Fibroblast of gingiva (primary cell): Measurements from ENCODE around the gene C4BPB.
"Not testable (repeated sequence)": the region's sequence is repeated elsewhere in the genome, so short reads cannot be mapped to it uniquely, and the experiment has no call there.

Experiments used
- DNase-seq: peaks from one replicate; pipeline ENCODE4 v3.0.0-alpha.2; 2011; ENCODE audit warnings: low read depth

Gene C4BPB, protein sequence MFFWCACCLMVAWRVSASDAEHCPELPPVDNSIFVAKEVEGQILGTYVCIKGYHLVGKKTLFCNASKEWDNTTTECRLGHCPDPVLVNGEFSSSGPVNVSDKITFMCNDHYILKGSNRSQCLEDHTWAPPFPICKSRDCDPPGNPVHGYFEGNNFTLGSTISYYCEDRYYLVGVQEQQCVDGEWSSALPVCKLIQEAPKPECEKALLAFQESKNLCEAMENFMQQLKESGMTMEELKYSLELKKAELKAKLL

DNA sequence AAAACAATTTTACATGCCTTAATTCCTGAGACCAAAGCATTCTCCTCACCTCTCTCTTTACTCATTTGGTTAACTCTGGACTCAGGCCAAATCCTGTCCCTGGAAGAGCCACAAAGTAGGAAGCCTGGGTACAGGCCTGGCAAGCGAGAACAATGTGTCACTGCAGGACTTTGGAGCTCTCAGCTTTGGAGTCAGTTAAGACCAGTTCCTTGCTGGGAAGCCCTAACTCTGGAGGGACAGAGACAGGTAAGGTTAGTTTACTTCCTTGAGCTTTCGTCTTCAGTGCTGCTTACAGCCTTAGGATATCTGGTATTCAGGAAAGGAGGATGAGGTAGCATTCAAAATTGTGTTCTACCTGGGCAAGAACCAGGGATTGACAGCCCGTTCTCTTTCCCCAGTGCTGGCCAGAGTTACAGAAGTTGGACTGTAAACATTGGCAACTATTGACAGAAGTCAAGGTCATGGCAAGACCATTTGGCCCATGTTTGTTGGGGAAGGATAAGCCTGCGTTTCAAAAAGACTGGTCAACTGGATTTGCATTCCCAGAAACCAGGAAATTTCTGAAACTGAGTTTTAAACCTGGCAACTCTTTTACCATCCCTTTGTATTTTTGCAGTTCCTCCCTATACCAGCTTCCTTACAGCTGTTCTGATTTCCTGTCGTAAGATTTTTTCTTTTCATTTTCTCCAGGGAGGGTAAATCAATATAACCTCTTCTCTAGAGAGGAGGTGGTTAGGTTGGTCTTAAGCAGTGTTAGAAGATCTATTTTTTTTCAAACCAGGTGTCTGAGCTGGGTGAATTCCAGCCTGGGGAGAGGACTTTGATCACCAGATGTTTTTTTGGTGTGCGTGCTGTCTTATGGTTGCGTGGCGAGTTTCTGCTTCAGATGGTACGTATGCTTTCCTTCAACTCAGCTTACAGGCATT is at the start of gene C4BPB:
Gene C4BPB, plus strand, starts transcription at position 160 of the 926 bp plus-strand sequence. Its CDS starts 672 bp downstream, at position 832.
- DNase-seq: no peak

DNA sequence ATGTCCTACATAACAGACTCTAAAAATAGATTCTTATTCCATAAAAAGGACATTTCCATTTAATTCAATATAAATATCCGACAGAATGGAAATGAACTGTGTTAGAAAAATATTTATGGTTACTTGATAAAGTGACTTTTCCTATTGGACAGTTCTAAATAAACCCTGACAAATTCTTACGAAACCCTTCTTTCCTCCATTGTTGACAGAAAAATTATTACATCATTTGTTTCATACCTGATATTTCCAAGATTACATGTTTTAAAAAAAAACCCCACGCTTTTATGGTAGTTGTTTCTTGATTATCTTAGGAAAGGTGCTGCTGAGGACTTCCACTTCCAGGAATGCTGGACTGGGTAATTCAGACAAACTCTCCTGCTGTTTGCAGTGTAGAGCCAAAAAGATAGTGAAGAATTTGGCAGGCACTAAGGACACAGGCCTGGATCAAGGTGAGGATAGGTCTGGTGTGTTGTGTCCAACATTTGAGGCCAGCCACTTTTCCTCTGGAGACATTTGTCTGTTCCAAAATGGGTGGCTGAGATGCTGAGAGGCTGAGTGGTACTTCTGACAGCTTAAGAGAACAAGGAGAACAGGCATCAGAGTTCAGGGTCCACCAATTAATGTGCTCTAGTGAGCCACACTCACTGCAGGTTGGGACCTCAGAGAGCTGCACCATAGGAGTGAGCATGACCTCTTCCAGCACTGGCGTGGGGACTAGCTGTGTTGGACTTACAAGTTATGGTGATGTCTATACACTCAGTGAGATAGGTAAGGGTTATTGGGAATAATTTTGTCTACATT is 49.1 kb upstream of the C4BPB start:
- DNase-seq: no peak

DNA sequence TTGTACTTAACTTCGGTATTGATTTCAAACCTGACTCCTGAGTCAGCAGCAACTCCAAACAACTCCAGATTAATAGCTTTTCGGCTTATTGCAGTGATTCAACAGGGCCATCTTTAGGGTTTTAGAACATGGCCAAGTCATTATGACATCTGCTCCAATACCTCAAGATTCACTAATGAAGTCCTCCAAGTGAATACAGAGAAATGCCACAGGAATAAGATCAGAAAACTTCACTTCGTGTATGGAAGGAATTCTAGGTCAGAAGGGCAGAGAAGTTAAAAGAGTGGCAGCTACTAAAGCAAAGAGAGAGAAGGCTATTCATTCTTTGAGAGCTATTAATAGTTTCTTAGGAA is 48.5 kb upstream of the C4BPB start:
- no peak for DNase-seq

DNA sequence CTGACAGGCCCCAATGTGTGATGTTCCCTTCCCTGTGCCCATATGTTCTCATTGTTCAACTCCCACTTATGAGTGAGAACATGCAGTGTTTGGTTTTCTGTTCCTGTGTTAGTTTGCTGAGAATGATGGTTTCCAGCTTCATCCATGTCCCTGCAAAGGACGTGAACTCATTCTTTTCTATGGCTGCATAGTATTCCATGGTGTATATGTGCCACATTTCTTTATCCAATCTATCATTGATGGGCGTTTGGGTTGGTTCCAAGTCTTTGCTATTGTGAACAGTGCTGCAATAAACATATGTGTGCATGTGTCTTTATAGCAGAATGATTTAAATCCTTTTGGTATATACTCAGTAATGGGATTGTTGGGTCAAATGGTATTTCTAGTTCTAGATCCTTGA is 47.3 kb upstream of the C4BPB start:
- DNase-seq: not testable (repeated sequence)

DNA sequence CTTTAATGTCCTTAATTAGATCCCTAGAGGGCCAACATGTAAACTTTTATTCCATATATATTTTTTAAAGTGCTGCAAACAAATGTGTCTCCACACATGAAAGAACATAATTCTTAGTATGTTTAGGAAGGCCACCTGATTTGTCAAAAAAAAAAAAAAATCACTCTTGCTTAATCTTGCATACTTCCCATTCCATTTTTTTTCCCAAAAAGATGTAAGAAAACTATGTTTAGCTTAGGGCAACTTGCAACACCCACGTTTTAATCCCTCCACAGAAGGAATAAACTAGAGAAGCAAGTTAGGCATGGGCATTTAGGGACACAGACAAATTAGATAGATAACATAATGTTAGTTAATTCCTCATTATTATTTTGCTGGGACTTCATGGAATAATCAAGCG is 43.2 kb upstream of the C4BPB start:
- no peak for DNase-seq

DNA sequence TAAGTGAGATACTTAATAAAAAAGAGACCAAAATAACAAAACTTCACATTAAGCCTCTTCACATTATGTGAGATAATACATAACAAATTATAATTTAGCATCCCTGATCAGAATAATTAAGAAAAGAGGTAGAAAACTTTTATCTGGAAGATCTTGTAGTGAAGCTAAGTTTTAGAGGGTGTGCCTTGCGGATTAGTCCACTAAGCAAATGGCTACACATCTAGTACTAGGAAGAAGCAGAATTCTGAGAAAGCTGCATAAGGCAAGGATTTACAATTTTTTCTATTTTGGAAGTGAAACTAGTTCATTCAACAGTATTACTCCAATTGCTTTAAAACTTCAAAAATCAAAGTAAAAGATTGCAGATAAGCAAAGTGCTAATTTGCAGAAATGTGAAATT is 41.2 kb upstream of the C4BPB start:
- DNase-seq: no peak

DNA sequence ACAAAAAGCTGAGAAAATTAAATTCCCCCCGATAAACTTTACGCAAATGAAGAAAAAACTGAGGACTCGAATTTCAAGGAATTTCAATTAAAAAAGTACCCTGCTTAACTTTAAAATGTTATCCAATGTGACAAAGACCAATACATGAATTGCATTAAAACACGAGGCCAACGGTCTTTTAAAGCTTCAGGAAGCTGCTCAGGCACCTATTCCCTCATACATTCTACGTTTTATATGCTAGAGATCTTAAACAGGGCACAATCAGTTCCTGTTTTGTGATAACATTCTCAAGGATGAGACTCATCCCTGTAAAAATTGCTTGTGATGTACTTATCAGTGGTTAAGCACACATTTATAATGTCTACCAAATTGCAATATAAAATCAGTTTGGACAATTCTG is 40.6 kb upstream of the C4BPB start:
- no peak for DNase-seq

DNA sequence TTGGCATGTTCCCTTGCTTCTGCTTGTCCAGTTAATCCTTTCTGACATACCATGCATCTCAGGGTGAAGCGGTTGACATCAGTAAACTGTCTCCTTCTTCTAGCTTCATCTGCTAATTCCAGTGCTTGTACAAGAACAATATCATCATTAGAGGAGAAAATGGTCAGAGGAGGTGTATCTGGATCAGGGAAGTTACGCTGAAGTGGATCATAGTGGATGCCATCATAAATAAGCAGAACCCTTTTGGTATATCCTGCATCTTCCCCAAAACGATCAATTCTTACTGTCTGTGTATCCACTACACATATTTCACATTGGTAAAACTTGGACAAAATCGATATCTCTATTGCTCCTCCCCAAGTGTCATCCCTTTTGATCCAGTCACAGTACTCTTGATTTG is 39.6 kb upstream of the C4BPB start:
- no peak for DNase-seq

DNA sequence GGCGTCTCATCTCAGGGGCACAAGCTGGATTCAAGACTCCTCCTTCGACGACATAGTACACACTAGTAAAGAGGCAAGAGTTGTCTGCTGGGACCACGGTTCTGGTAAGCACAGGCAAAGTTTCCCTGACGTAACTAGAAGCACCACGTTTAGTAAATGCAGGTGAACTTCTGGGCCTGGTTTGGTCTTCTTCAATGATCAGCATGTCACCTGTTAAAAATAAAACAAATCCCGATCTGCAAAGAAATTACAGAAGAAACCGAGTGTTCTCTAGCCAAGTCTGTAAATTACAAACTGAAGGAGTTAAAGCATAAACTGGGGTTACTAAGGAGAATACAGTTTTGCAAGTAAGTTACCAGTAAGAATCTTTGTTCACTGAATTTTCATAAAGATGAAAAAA is 39.1 kb upstream of the C4BPB start:
- DNase-seq: no peak

DNA sequence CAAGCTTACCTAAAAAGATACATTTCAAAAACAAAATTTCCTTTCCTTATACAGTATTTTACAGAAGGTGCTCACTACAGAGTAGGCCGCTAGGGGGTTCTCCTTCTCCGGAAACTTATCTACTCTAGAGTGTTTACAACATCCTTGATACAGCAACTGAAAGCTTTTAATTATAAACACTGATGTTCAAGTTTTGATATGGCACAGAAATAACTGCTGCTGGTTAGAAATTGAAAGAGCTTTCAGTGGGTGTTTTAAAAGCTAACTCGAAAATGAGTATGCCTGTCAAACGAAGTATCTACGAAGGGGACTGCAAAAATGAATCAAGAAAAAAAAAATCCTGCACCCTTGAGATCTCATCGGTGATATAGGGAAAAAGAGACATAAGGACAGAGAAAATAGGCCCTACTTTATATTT is 38.7 kb upstream of the C4BPB start:
- peak; percentile 45 for DNase-seq

DNA sequence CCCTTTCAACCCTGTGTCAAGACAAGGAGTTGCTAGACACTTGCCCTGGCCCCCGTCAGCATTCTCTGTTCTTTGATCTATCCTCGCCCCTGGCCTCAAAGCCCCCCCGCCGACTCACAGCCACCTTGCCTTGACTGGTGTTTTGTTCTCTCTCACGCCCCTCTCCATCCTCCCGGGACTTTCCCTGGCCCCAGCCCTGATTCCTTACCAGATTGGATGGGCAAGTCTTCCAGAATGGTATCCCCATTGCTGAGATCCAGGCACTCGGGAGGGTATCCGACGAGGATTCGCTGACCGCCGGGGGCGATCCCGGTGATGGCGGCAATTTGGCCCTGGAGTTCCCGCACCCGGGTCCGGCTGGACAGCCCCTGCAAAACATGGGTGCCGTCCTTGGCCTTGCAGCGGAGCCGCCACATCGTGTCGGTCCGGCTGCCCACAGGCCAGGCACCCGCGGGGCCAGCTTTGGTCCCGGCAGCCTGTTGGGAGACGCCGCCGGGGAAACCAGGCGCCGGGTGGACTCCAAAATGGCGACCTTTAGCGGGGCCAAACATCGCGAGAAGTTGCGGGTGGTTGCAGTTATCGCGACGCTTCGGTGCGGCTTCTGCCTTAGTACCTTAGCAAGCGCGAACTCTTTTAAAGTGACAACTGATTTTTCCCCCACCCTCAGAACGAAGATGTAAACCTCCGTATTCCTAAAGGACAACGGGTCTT is 38.0 kb upstream of the C4BPB start:
- peak; percentile 89 for DNase-seq

DNA sequence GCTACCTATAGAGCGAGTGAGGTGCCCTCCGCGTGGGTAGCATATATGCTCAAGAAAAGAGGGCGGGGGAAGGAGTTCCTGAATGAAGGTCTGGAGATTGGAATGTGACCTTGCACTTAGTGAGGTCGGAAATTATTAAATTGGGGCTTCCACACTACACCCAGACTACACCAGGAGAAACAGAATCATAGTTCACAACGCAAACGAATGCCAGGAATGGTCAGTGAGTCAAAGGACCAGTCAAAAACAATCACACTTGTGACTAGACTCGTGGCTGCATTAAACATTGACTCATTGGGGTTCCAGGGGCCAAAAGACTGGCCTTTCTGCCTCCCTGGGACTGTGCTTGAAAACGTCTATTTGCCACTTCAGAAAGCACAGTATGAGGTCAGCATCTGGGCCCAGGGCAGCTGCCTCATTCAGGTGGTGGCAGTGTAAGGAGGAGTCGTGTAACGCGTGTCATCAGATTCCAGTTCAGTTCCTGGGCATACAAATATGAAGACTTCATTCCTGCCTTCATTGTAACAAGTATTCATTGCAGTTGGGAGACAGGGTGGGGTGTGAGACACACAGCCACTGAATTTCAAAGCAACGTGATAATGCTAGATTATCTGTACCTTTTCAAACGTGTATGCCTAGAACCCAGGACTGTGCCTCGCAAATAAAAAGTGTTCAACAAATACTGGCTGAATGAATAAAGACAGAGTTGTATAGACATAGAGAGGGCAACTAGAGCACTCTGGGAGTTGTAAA is 37.3 kb upstream of the C4BPB start, which contains the start of gene YOD1:
Gene YOD1, minus strand, starts transcription at position 18 of the 753 bp plus-strand sequence. CDS start 178 bp downstream, outside the sequence.
- no peak for DNase-seq

DNA sequence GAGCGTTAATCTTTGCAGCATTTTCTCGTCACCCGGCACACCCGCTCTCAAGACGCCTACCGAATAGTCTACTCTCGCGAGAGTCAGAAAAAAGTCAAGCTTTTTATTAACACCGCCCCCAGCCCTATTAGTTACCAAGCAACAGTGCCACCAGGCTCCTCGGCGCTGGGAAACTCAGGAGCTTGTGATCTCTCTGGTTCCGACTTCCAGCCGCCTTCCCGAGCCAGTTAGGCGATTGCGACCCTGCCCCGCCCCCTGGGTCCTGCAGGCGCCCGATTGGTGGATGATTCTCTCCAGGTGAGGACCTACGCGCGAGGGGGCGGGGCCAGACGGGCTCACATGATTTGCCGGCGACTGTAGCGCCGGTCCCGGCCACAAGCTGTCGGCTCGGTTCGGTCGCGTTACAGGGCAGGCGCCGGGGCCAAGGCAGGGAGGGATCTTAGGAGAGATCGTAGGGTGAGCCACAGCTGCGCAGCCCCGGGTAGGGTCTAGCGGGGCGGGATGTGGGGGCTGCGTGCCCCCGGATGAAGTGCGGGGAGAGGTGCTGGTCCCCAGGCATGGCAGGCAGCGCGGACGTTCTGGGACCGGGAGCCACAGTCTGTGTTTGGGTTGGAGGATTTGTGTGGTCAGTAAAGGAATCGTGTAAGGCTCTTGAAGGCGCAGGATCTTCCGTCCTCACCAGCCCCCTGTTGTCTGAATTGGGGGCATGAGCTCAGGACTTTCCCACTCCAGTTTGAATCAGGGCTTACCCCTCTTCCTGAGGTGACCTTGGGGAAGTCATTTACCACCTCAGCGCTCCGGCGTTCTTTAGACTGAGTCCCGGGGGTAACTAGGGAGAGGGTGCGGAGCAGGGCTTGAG is 35.5 kb upstream of the C4BPB start, which contains the start of gene PFKFB2:
Gene PFKFB2, plus strand, starts transcription at position 365 of the 859 bp plus-strand sequence. CDS start 1,443 bp downstream, outside the sequence.
- DNase-seq: peak; percentile 90

DNA sequence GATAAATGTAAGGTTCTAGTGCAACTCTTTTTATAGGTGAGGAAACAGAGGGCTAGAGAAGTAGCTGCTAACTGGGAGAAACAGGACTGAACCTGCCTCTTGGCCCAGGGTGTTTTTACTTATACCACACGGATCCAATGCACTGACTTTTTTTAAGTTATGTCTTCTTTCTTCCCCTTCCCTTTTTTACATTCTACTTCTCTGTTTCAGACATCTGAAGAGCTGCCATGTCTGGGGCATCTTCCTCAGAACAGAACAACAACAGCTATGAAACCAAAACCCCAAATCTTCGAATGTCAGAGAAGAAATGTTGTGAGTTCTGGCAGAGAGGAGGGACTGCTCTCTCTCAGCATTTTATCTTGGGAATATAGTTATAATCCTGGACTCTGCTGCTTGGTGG is 34.2 kb upstream of the C4BPB start:
- no peak for DNase-seq

DNA sequence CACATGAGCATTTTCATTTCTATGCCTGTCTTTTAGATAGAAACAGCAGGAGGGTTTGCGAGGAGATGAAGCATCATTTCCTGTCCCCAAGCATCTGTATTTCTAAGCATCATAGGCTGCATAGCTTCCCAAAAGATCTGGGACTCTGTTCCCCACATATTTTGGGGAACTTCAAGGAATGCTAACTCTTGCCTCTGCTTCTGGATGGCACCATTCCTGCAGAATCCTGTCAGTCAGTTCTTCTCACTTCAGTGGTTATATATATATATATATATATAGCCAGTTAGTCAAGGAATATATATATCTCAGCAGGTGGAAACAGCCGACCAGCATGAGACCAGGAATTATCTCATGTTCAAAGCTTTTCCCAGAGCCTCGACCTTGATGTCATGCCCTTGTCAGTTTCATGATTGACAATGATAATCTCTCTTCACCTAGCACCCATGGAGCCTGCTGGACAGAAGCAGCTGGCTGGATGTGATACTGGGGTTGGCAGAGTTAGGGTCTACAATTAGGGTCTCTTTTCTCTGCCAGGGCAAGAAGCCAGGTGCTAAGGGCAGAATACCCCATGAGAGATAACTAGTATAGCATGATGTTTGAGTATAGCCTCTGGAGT is 33.2 kb upstream of the C4BPB start:
- no peak for DNase-seq

DNA sequence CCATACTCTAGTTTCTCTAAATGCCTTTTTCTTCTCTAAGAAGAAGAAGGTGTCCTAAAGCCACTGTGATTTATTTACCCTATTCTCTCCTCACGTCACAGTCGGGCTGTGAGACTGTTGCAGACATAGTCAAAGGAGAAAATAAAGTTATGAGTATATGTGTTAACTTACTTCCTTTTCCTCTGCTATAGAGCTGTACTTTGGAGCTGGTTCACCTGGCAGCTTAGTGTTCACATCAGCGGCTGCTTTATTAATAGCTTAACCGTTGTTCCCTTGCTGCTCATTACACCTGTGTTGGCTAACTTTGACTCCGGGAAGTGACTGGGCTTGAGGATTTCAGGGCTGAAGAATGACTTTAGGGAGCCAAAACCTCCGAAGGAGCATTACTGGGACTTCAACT is 32.0 kb upstream of the C4BPB start:
- DNase-seq: no peak

DNA sequence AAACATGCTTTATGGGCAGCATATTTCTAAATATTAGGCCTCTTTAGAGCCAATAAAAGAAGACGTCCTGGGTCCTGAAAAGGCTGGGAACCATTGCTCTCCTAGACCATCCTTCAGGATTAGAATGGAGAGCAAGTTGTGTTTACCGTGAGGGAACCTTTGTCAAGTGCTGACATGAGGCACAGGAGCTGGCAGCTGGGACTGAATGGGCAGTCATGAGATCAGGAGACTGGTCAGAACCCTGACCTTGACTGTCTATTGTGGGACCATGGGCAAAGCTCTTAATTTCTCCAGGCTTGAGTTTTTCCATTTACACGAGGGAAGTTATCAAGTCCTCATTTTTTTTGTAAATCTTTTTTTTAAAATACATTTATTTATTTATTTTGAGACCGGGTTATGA is 30.4 kb upstream of the C4BPB start:
- no peak for DNase-seq

DNA sequence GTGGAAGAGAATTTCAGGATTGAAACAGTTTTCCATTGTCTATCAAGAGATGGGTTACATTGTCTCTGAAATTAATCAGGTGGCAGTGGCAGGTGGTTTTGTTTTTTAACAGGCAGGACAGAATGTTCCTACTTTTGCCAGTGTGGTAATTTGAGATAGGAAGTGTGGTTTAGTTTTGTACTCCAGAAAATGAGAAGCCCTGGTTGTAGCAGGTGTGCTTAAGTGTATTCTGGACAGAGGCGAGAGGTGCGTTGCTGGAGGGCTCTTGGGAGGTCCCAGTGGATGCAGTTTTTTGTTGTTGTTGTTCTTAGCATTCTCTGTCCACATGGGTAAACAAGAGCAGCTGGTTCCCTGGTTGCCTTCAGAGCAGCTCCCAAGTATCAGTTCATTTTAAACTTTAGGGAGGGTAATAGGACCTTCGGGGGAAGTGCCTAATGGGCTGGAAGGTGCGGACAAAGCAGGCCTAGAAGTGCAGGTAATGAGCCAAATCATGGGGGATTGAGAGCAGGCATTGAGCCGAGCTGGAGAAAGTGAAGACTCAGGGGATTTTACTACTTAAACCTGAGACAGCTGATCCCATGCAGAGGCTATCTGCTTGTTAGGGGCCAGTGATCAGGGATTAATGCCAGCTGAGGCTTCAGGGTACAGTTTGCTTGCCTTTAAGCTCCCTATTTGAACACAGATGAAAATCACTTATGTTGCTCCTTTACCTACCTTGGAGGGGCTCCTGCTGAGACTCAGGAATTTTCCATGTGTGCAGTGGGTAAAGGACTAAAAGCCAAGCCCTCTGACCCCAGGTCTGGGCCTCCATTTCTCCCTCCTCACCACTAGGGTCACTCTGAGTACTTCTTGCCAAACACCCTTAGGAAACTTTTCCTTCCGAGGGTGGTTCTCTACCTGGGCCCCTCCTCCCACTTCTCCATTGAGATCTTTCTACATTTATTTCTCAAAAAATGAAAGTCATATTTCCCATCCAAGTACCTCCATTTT is 29.5 kb upstream of the C4BPB start:
- DNase-seq: no peak
